Transverse colon (tissue), 4 donors: ENCODE data around the gene FAM171A2. TPM values are rescaled to one million over a fixed set of nuclear protein-coding genes. Genes with fewer than 3 reads are reported as not detected.

ENCODE experiments used
- DNase-seq: peaks from one replicate; pipeline ENCODE4 v3.0.0-alpha.2; 2019
- H3K27ac ChIP-seq, 4 donors: fragments of 200-600 bp; sonication (generic); 2 replicates each; pipeline ENCODE4 v1.5.1; 2016 to 2018; ENCODE audit warnings: inconsistent platforms in 4 of 4
- H3K27me3 ChIP-seq: fragments of 200-600 bp; sonication (generic); 2 replicates; pipeline ENCODE4 v1.5.1; 2017; ENCODE audit warnings: inconsistent platforms
- H3K36me3 ChIP-seq, 4 donors: fragments of 200-600 bp; sonication (generic); 2 replicates each; pipeline ENCODE4 v1.5.1; 2017 to 2019; ENCODE audit warnings: inconsistent platforms in 4 of 4
- H3K4me1 ChIP-seq, 4 donors: fragments of 200-600 bp; sonication (generic); 2 replicates each; pipeline ENCODE4 v1.5.1; 2017 to 2020; ENCODE audit warnings: inconsistent platforms in 4 of 4
- H3K4me3 ChIP-seq, 4 donors: fragments of 200-600 bp; sonication (generic); 1 replicate in 1 of 4; 2 replicates in 3 of 4; pipeline versions ENCODE4 v1.5.1 to v1.6.1; 2017 to 2019; ENCODE audit warnings: inconsistent platforms in 4 of 4
- H3K9me3 ChIP-seq, 2 donors: fragments of 200-600 bp; sonication (generic); 2 replicates each; pipeline ENCODE4 v1.5.1; 2017 to 2019; ENCODE audit warnings: inconsistent platforms in 2 of 2
- CTCF ChIP-seq, 5 experiments: fragments of 200-600 bp in 3 of 5; fragments of 450-650 bp in 2 of 5; sonication (generic) in 3 of 5; IDR thresholded peaks; 1 replicate in 2 of 5; 2 replicates in 3 of 5; pipeline ENCODE4 v1.5.1; 2016 to 2017; ENCODE audit warnings: antibody characterized with exemption in 5 of 5, inconsistent platforms in 3 of 5, mild to moderate bottlenecking in 2 of 5, moderate library complexity in 1 of 5
- EP300 ChIP-seq: sonication (generic); formaldehyde crosslinking; IDR thresholded peaks from one replicate; pipeline ENCODE4 v1.6.1; 2017; ENCODE audit warnings: antibody characterized with exemption, low read depth
- POLR2A ChIP-seq: fragments of 450-650 bp; IDR thresholded peaks from one replicate; pipeline ENCODE4 v1.6.1; 2016; ENCODE audit warnings: antibody characterized with exemption, mild to moderate bottlenecking, moderate library complexity
- POLR2AphosphoS5 ChIP-seq, 3 donors: sonication (generic); formaldehyde crosslinking; IDR thresholded peaks; one replicate each; pipeline ENCODE4 v1.6.1; 2016; ENCODE audit warnings: antibody characterized with exemption in 3 of 3
- WGBS, 2 donors: methylation state at CpG; one replicate each; pipeline ENCODE4 v1.1.5; 2018; ENCODE audit warnings: low coverage in 1 of 2; 5-methylcytosine and 5-hydroxymethylcytosine counted together
- in situ Hi-C, 4 donors: fragments of 200-750 bp; cut with MboI; loops; one replicate each; pipeline versions ENCODE4 v1.15.0 to v1.15.1; 2017; ENCODE audit warnings: low sequenced_read_pairs in 3 of 4, low pct_ligation_motif_present in 1 of 4, low pct_unique_long_range_greater_than_20kb in 1 of 4
- intact Hi-C: fragments of 100-400 bp; cut with DNase I; formaldehyde crosslinking; loops from one replicate; pipeline ENCODE4 v1.15.1; 2023; ENCODE audit warnings: low total_unique reads
- total RNA-seq, 4 donors: library from RNA; depleted of rRNA; stranded (reverse); fragments of >200 nt; gene quantifications; one replicate each; pipeline ENCODE4 v1.1.0, GENCODE V29; 2016

FAM171A2 gene
- total RNA-seq, 4 donors from 2014 or later, result 0.14 to 7.9 (median 0.95) TPM; not detected in 1

DNA sequence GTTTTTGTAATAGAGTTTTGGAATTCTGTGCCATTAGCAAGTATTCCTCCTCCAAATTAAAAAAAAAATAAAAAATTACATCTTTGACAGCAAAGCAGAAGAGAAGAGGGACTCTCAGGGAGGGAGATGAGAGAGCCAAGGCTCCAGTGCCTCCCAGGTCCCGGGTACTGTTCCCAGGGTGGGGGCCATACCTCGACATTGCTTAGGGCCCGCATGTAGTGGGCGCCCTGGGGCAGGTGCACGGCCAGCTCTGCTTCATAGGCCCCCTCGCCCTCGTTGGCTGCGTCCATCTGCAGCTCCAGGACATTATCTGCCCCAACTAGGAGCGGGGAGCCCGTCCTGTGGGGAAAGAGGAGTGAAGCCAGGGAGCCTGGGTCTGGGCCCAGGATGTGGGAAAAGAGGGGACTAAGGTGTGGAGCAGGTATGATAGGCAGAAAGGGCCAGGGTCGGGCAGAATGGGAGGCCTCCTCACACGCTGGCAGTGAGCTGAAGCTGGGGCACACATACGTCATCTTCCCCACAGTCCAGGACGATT lies 14.6 kb upstream of the FAM171A2 start:
- TF ChIP-seq POLR2AphosphoS5 (IDR thresholded peaks at IDR 0.05) (no peak), CTCF (IDR thresholded peaks at IDR 0.05) (no peak)
- H3K27me3 ChIP-seq, result peaks cover 10% of the 10 kb centered on the region
- no peak overlapping the region for H3K27ac ChIP-seq
- peaks cover 0 to 5% (median 0%) of the 10 kb centered on the region in 4 donors for H3K4me1 ChIP-seq
- H3K36me3 ChIP-seq, result no peaks in the 10 kb centered on the region
- in situ Hi-C loops, result loop anchor here in 1 of 4 donors (25.0 kb wide), 1 partner anchor 134 kb away; the partner anchor contains the start of gene GPATCH8
- H3K4me3 ChIP-seq, result no peak overlapping the region
- no peak for DNase-seq
- intact Hi-C loops, result no loop called here
- H3K9me3 ChIP-seq, result no peaks in the 10 kb centered on the region
- 80 to 85% methylated on average over 4 to 14 of the region's 14 CpGs for WGBS, 2 donors

- WGBS, 2 donors, result 86% methylated on average over 12 of the region's 12 CpGs; no CpG with 5 or more reads in 1 of the 2 donors
- Histone ChIP-seq H3K36me3 (no peaks in the 10 kb centered on the region), H3K4me3 (no peak overlapping the region), H3K4me1 (peaks cover 0 to 5% (median 0%) of the 10 kb centered on the region in 4 donors), H3K27me3 (peaks cover 25% of the 10 kb centered on the region), H3K27ac (no peak overlapping the region), H3K9me3 (no peaks in the 10 kb centered on the region)
- DNase-seq, result no peak
- no peak for TF ChIP-seq EP300
- no peak for TF ChIP-seq POLR2A
- no peak for TF ChIP-seq CTCF (IDR thresholded peaks at IDR 0.05)
- TF ChIP-seq POLR2AphosphoS5 (IDR thresholded peaks at IDR 0.05), result no peak
- in situ Hi-C loops (loop anchor here in 1 of 4 donors (25.0 kb wide), 1 partner anchor 136 kb away; the partner anchor contains the start of gene GPATCH8), intact Hi-C loops (no loop called here)
Observed at GRCh38 chr17:44376779-44377178, 13.1 kb upstream of the FAM171A2 start.

- 14% methylated on average over 5 of the region's 5 CpGs; no CpG with 5 or more reads in 1 of the 2 donors for WGBS, 2 donors
- no peak for DNase-seq
- no peaks in the 10 kb centered on the region for H3K9me3 ChIP-seq
- peaks cover 0 to 5% (median 0%) of the 10 kb centered on the region in 4 donors for H3K4me1 ChIP-seq
- TF ChIP-seq CTCF (IDR thresholded peaks at IDR 0.05), result peak in 3 of 5 experiments; percentile 8 to 24 (median 20)
- TF ChIP-seq EP300, result no peak
- intact Hi-C loops (no loop called here), in situ Hi-C loops (loop anchor here in 1 of 4 donors (25.0 kb wide), 1 partner anchor 136 kb away; the partner anchor contains the start of gene GPATCH8)
- peaks cover 31% of the 10 kb centered on the region for H3K27me3 ChIP-seq
- H3K4me3 ChIP-seq, result no peak overlapping the region
- H3K27ac ChIP-seq, result no peak overlapping the region
- H3K36me3 ChIP-seq, result no peaks in the 10 kb centered on the region
Observed at GRCh38 chr17:44376124-44376523, 12.5 kb upstream of the FAM171A2 start.

GRCh38 chr17:44375196-44376017 lies 11.8 kb upstream of the FAM171A2 start:
- intact Hi-C loops (no loop called here), in situ Hi-C loops (loop anchor here in 1 of 4 donors (25.0 kb wide), 1 partner anchor 137 kb away; the partner anchor contains the start of gene GPATCH8)
- H3K9me3 ChIP-seq, result no peaks in the 10 kb centered on the region
- DNase-seq, result no peak
- H3K27me3 ChIP-seq, result peaks cover 39% of the 10 kb centered on the region
- no peaks in the 10 kb centered on the region for H3K36me3 ChIP-seq
- no peak overlapping the region for H3K27ac ChIP-seq
- 36% methylated on average over 18 of the region's 22 CpGs; no CpG with 5 or more reads in 1 of the 2 donors for WGBS, 2 donors
- TF ChIP-seq POLR2AphosphoS5 (IDR thresholded peaks at IDR 0.05), result no peak
- TF ChIP-seq CTCF (IDR thresholded peaks at IDR 0.05), result no peak
- TF ChIP-seq EP300, result no peak
- no peak for TF ChIP-seq POLR2A
- peaks cover 0 to 5% (median 0%) of the 10 kb centered on the region in 4 donors for H3K4me1 ChIP-seq
- no peak overlapping the region for H3K4me3 ChIP-seq
